GM12878 (cell line): Measurements from ENCODE around the gene TNIP1. TPM values are rescaled to one million over a fixed set of nuclear protein-coding genes. Genes with fewer than 3 reads are reported as not detected.
A peak's percentile ranks its signal among the peaks of the same experiment; 100 is the strongest.

ENCODE experiments used
- CHD2 ChIP-seq: IDR thresholded peaks from 2 replicates; pipeline ENCODE4 v1.6.1; 2011; ENCODE audit warnings: low read depth, low read length, improper control_type of control experiment, borderline replicate concordance
- CREM ChIP-seq: IDR thresholded peaks from 2 replicates; pipeline ENCODE4 v1.6.1; 2014; ENCODE audit warnings: antibody characterized with exemption, low read depth
- CTCF ChIP-seq, 3 experiments: IDR thresholded peaks in 2 of 3; conservative IDR thresholded peaks in 1 of 3; 2 replicates each; pipeline ENCODE4 v1.5.1; 2011; ENCODE audit warnings: low read depth in 3 of 3, low read length in 3 of 3, mild to moderate bottlenecking in 3 of 3, control low read depth in 2 of 3, moderate library complexity in 2 of 3, inconsistent platforms in 1 of 3, mixed read lengths in 1 of 3; ENCODE audit not compliant: control insufficient read depth in 2 of 3, insufficient read depth in 1 of 3; ENCODE audit errors: extremely low read depth in 1 of 3
- EED ChIP-seq: sonication (generic); IDR thresholded peaks from 2 replicates; pipeline ENCODE4 v1.6.1; 2016; ENCODE audit warnings: antibody characterized with exemption, low read depth
- HDGF ChIP-seq: fragments of 450-650 bp; IDR thresholded peaks from 2 replicates; pipeline ENCODE4 v1.6.1; 2016; ENCODE audit warnings: antibody characterized with exemption
- IKZF1 ChIP-seq: fragments of 450-650 bp; conservative IDR thresholded peaks from 2 replicates; pipeline ENCODE4 v1.6.1; 2017; ENCODE audit warnings: antibody characterized with exemption, mild to moderate bottlenecking
- IKZF2 ChIP-seq, 2 experiments: fragments of 450-650 bp; IDR thresholded peaks; 2 replicates each; pipeline ENCODE4 v1.6.1; 2017; ENCODE audit warnings: mild to moderate bottlenecking in 2 of 2, moderate library complexity in 2 of 2
- MEF2A ChIP-seq: IDR thresholded peaks from 2 replicates; pipeline ENCODE4 v1.6.1; 2011; ENCODE audit warnings: low read depth, mild to moderate bottlenecking, low read length, moderate library complexity; ENCODE audit not compliant: insufficient read depth
- MEF2B ChIP-seq: fragments of 450-650 bp; IDR thresholded peaks from 2 replicates; pipeline ENCODE4 v1.6.1; 2018; ENCODE audit warnings: mild to moderate bottlenecking, moderate library complexity; ENCODE audit not compliant: partially characterized antibody, poor library complexity, severe bottlenecking
- MTA2 ChIP-seq: fragments of 450-650 bp; IDR thresholded peaks from 2 replicates; pipeline ENCODE4 v1.6.1; 2016; ENCODE audit warnings: low read depth, mild to moderate bottlenecking, moderate library complexity
- MXI1 ChIP-seq: fragments of 150-350 bp; IDR thresholded peaks from 2 replicates; pipeline ENCODE4 v1.6.1; 2011; ENCODE audit warnings: low read depth, mild to moderate bottlenecking, inconsistent platforms, low read length, improper control_type of control experiment
- NBN ChIP-seq: fragments of 450-650 bp; IDR thresholded peaks from 2 replicates; pipeline ENCODE4 v1.6.1; 2016
- NR2C2 ChIP-seq: IDR thresholded peaks from 2 replicates; pipeline ENCODE4 v1.6.1; 2011; ENCODE audit warnings: borderline replicate concordance, low read depth; ENCODE audit not compliant: control insufficient read depth, insufficient read length
- POU2F2 ChIP-seq: IDR thresholded peaks from 3 replicates; pipeline ENCODE4 v1.6.1; 2011; ENCODE audit warnings: low read depth, mild to moderate bottlenecking, low read length, borderline replicate concordance
- RB1 ChIP-seq: fragments of 450-650 bp; formaldehyde crosslinking; IDR thresholded peaks from 2 replicates; pipeline ENCODE4 v1.6.1; 2017; ENCODE audit warnings: mild to moderate bottlenecking, borderline replicate concordance
- RELA ChIP-seq: fragments of 450-650 bp; IDR thresholded peaks from 2 replicates; pipeline ENCODE4 v1.8.0; 2014; ENCODE audit warnings: borderline replicate concordance; ENCODE audit not compliant: partially characterized antibody
- RELB ChIP-seq: fragments of 450-650 bp; IDR thresholded peaks from 2 replicates; pipeline ENCODE4 v1.6.1; 2017; ENCODE audit warnings: low read depth, mild to moderate bottlenecking, moderate library complexity
- RUNX3 ChIP-seq: IDR thresholded peaks from 2 replicates; pipeline ENCODE4 v1.6.1; 2012; ENCODE audit warnings: low read length, inconsistent platforms
- SIX5 ChIP-seq: IDR thresholded peaks from 2 replicates; pipeline ENCODE4 v1.6.1; 2011; ENCODE audit warnings: mild to moderate bottlenecking, low read depth, low read length, moderate library complexity; ENCODE audit not compliant: severe bottlenecking
- SKIL ChIP-seq: fragments of 450-650 bp; IDR thresholded peaks from 2 replicates; pipeline ENCODE4 v1.6.1; 2017; ENCODE audit warnings: mild to moderate bottlenecking, low read depth, inconsistent platforms; ENCODE audit not compliant: poor library complexity, severe bottlenecking
- SMC3 ChIP-seq: IDR thresholded peaks from 2 replicates; pipeline ENCODE4 v1.6.1; 2011; ENCODE audit warnings: low read length, improper control_type of control experiment, borderline replicate concordance
- SREBF2 ChIP-seq: IDR thresholded peaks from 2 replicates; pipeline ENCODE4 v1.6.1; 2012; ENCODE audit warnings: mild to moderate bottlenecking, low read length
- TCF12 ChIP-seq: IDR thresholded peaks from 2 replicates; pipeline ENCODE4 v1.6.1; 2011; ENCODE audit warnings: low read depth, mild to moderate bottlenecking, low read length
- YY1 ChIP-seq: IDR thresholded peaks from 2 replicates; pipeline ENCODE4 v1.6.1; 2011; ENCODE audit warnings: low read depth, mild to moderate bottlenecking, low read length
- ZSCAN29 ChIP-seq: fragments of 450-650 bp; IDR thresholded peaks from 2 replicates; pipeline ENCODE4 v1.6.1; 2017; ENCODE audit warnings: mild to moderate bottlenecking, moderate library complexity
- polyA plus RNA-seq, 11 experiments: library from polyadenylated mRNA; depleted of rRNA in 4 of 11; unstranded in 6 of 11; stranded (reverse) in 5 of 11; fragments of >200 nt; fragmentation: Nextera tagmentation in 4 of 11; fragmentation: Illumina TruSeq in 1 of 11; extraction: Ambion mirVana in 4 of 11; extraction: Trizol in 1 of 11; gene quantifications; 1 replicate in 1 of 11; 2 replicates in 10 of 11; pipeline versions ENCODE4 v1.2.1 to v1.2.3, GENCODE V29; 2011 to 2016; ENCODE audit warnings: inconsistent platforms in 2 of 11, missing spikeins in 2 of 11, low read depth in 1 of 11
- total RNA-seq, 4 experiments: library from RNA; depleted of rRNA in 3 of 4; stranded (reverse); fragments of >200 nt in 3 of 4; fragmentation: Illumina TruSeq in 1 of 4; extraction: Trizol in 1 of 4; gene quantifications; 2 replicates each; pipeline versions ENCODE4 v1.2.1 to v1.2.3, GENCODE V29; 2013 to 2021

Gene TNIP1
- total and polyA plus RNA-seq, 10 of the 15 experiments (the other 5 are each of a cell fraction or from before 2014, with no cell fraction given) = 4.4 to 279 (median 150) TPM

GRCh38 chr5:151126199-151126645, 45.4 kb upstream of the TNIP1 start (continued):
- TF ChIP-seq SMC3 (peak; percentile 90), RELB (peak; percentile 62), NR2C2 (peak; percentile 55), CHD2 (peak; percentile 61), RUNX3 (peak; percentile 88), MEF2B (peak; percentile 45), MTA2 (peak; percentile 43), MXI1 (no peak), POU2F2 (peak; percentile 69; the same call in 1 of the 3 replicates), IKZF1 (peak; percentile 90), TCF12 (0 out of 2 replicates have a peak, but pooled peaks have one; percentile 51), YY1 (peak; percentile 72), IKZF2 (IDR thresholded peaks at IDR 0.05) (peak; percentile 68 to 78; a peak in 3 of 4 replicates), SKIL (peak; percentile 54), SREBF2 (no peak), MEF2A (0 out of 2 replicates have a peak, but pooled peaks have one; percentile 22), EED (peak; percentile 78), NBN (peak; percentile 93), ZSCAN29 (peak; percentile 36; the same call in 1 of the 2 replicates), CTCF (IDR thresholded peaks at IDR 0.05 in 2 of 3, conservative IDR thresholded peaks at IDR 0.05 in 1 of 3; ENCODE audit: control insufficient read depth in 2 of 3, extremely low read depth in 1 of 3, insufficient read depth in 1 of 3, low read depth in 3 of 3, low read length in 3 of 3) (peak; percentile 84 to 92 (median 87)), CREM (peak; percentile 67; the same call in 1 of the 2 replicates), RB1 (peak; percentile 69; the same call in 1 of the 2 replicates), HDGF (peak; percentile 100), SIX5 (no peak), RELA (peak; percentile 34)
